ENCODE results near the gene CADM1. TPM values are rescaled to one million over a fixed set of nuclear protein-coding genes. Genes with fewer than 3 reads are reported as not detected.

CADM1 gene
- polyA plus RNA-seq, 1 experiment: 31.8 TPM

GRCh38 chr11:115257678-115258077 is 246.5 kb downstream of the CADM1 start:
- POLR2A ChIA-PET: no interaction called here
- no peak for TF ChIP-seq CTCF (IDR thresholded peaks at IDR 0.05; ENCODE audit: insufficient read depth, low read depth, low read length)
- CTCF ChIA-PET: no interaction called here
- Histone ChIP-seq H3K4me3 (ENCODE audit: low read depth, low read length) (no peak overlapping the region), H3K36me3 (ENCODE audit: control insufficient read depth, insufficient read depth, low read length) (no peaks in the 10 kb centered on the region), H3K27me3 (ENCODE audit: control insufficient read depth, insufficient read depth, low read length) (no peaks in the 10 kb centered on the region)
- no peak for DNase-seq (ENCODE audit: low read depth)

- POLR2A ChIA-PET: no interaction called here
- no peaks in the 10 kb centered on the region for H3K36me3 ChIP-seq (ENCODE audit: control insufficient read depth, insufficient read depth, low read length)
- no peak for DNase-seq (ENCODE audit: low read depth)
- no peak overlapping the region for H3K4me3 ChIP-seq (ENCODE audit: low read depth, low read length)
- CTCF ChIA-PET: no interaction called here
- H3K27me3 ChIP-seq (ENCODE audit: control insufficient read depth, insufficient read depth, low read length): no peaks in the 10 kb centered on the region
- no peak for TF ChIP-seq CTCF (IDR thresholded peaks at IDR 0.05; ENCODE audit: insufficient read depth, low read depth, low read length)
These were observed 246.9 kb downstream of the CADM1 start for GRCh38 chr11:115257270-115257669.

DNA sequence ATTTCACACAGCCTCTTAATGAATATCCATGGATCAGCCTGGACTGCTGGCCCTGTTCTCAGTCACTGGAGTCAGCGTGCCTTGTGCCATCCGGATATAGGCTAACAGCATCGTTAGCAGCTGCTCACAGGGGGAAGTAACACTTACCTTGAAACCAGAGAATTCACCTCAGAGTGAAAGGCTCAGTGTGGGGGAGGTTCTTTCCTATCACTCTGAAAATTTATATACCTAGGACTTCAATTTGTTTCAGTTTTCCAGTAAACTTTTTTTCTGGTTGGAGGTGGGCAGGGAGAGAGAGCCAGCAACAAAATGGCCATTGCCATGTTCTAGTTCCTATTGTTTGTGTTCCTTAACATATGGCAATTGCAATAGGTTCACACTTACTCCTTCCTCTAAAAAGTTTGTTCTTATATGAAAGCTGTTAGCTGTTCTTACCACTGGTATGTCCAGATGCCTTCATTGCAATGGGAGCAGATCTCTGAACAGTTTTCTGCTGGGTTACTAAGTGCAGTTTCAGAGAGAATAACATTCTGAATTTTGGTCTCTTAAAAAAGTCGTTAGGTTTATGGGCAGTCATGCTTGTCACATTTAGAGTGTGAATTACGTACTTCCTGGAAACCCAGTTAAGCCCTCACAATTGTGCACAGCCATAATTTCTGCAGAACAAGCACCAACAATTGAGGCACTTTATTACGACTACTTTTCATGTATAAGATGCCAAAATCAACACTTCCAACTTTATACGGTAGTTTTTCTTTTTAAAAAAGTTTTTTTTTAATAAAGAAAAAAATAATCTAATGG is 247.6 kb downstream of the CADM1 start:
- POLR2A ChIA-PET: no interaction called here
- Histone ChIP-seq H3K27me3 (ENCODE audit: control insufficient read depth, insufficient read depth, low read length) (no peaks in the 10 kb centered on the region), H3K4me3 (ENCODE audit: low read depth, low read length) (no peak overlapping the region), H3K36me3 (ENCODE audit: control insufficient read depth, insufficient read depth, low read length) (no peaks in the 10 kb centered on the region)
- no peak for DNase-seq (ENCODE audit: low read depth)
- no peak for TF ChIP-seq CTCF (IDR thresholded peaks at IDR 0.05; ENCODE audit: insufficient read depth, low read depth, low read length)
- CTCF ChIA-PET: no interaction called here

GRCh38 chr11:115255006-115255762 is 249.0 kb downstream of the CADM1 start:
- DNase-seq (ENCODE audit: low read depth): no peak
- Histone ChIP-seq H3K4me3 (ENCODE audit: low read depth, low read length) (no peak overlapping the region), H3K36me3 (ENCODE audit: control insufficient read depth, insufficient read depth, low read length) (no peaks in the 10 kb centered on the region), H3K27me3 (ENCODE audit: control insufficient read depth, insufficient read depth, low read length) (no peaks in the 10 kb centered on the region)
- ChIA-PET POLR2A (no interaction called here), CTCF (interaction anchor here (0.7 to 1.1 kb wide), 2 partner anchors 8 to 35 kb away, joined by 3 read pairs; no protein-coding TSS in a partner anchor)
- TF ChIP-seq CTCF (IDR thresholded peaks at IDR 0.05; ENCODE audit: insufficient read depth, low read depth, low read length): no peak

DNA sequence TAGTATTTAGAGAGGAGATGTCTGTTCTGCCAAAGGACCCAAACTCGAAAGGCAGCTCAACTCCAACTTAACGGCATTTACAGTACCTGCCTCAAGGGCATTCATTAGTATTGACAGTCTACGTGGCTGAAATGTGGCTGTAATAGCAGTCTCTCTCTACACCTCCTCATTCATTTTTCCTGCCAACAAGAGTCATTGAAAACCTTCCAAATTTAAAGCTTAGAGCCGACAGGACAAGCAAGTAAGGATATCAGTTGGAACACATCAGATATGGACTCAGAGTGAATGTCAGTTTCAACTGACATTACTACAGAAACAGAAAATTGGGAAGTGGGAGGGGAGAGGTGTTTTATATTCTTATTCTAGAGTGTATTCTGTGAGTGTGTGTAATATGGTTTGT is 253.1 kb downstream of the CADM1 start:
- no peak for DNase-seq (ENCODE audit: low read depth)
- ChIA-PET CTCF (interaction anchor here (0.6 kb wide), 1 partner anchor 81 kb away, joined by 3 read pairs; no protein-coding TSS in a partner anchor), POLR2A (no interaction called here)
- H3K36me3 ChIP-seq (ENCODE audit: control insufficient read depth, insufficient read depth, low read length): no peaks in the 10 kb centered on the region
- H3K27me3 ChIP-seq (ENCODE audit: control insufficient read depth, insufficient read depth, low read length): no peaks in the 10 kb centered on the region
- H3K4me3 ChIP-seq (ENCODE audit: low read depth, low read length): no peak overlapping the region
- no peak for TF ChIP-seq CTCF (IDR thresholded peaks at IDR 0.05; ENCODE audit: insufficient read depth, low read depth, low read length)

All from BJ (cell line).